ENCODE data around the gene NXN.
"Not testable (repeated sequence)": the region's sequence is repeated elsewhere in the genome, so short reads cannot be mapped to it uniquely, and the experiment has no call there.

NXN gene

GRCh38 chr17:917941-918740 lies 61.4 kb downstream of the NXN start:
- DNase-seq (ENCODE audit: low spot score), result no peak

GRCh38 chr17:917391-917811 lies 62.2 kb downstream of the NXN start:
- DNase-seq (ENCODE audit: low spot score), result no peak

GRCh38 chr17:916315-916714 lies 63.3 kb downstream of the NXN start:
- no peak for DNase-seq (ENCODE audit: low spot score)

- no peak for DNase-seq (ENCODE audit: low spot score)
These were observed 63.9 kb downstream of the NXN start for GRCh38 chr17:915538-916201.

- no peak for DNase-seq (ENCODE audit: low spot score)
These were observed 65.0 kb downstream of the NXN start for GRCh38 chr17:914561-914960.

GRCh38 chr17:913207-913606 lies 66.4 kb downstream of the NXN start:
- no peak for DNase-seq (ENCODE audit: low spot score)

GRCh38 chr17:909642-910323 lies 69.8 kb downstream of the NXN start:
- no peak for DNase-seq (ENCODE audit: low spot score)

- no peak for DNase-seq (ENCODE audit: low spot score)
These were observed 71.9 kb downstream of the NXN start for GRCh38 chr17:907725-908124.

- not testable (repeated sequence) for DNase-seq (ENCODE audit: low spot score)
These were observed 73.9 kb downstream of the NXN start for GRCh38 chr17:905708-906107.

GRCh38 chr17:903691-904481 lies 75.7 kb downstream of the NXN start:
- peak; percentile 69 for DNase-seq (ENCODE audit: low spot score)

GRCh38 chr17:902463-902862 lies 77.1 kb downstream of the NXN start:
- no peak for DNase-seq (ENCODE audit: low spot score)

- no peak for DNase-seq (ENCODE audit: low spot score)
These were observed 77.6 kb downstream of the NXN start for GRCh38 chr17:901964-902363.

GRCh38 chr17:901191-901950 lies 78.2 kb downstream of the NXN start:
- DNase-seq (ENCODE audit: low spot score), result peak; percentile 59

GRCh38 chr17:900336-900934 lies 79.1 kb downstream of the NXN start:
- DNase-seq (ENCODE audit: low spot score), result no peak

- DNase-seq (ENCODE audit: low spot score), result no peak
These were observed 81.5 kb downstream of the NXN start for GRCh38 chr17:897970-898619.

GRCh38 chr17:896953-897661 lies 82.5 kb downstream of the NXN start:
- no peak for DNase-seq (ENCODE audit: low spot score)

- DNase-seq (ENCODE audit: low spot score), result no peak
These were observed 83.1 kb downstream of the NXN start for GRCh38 chr17:896454-896853.

- no peak for DNase-seq (ENCODE audit: low spot score)
These were observed 86.6 kb downstream of the NXN start for GRCh38 chr17:892958-893357.

GRCh38 chr17:888998-889441 lies 90.6 kb downstream of the NXN start:
- DNase-seq (ENCODE audit: low spot score), result no peak
